ENCODE measurements around the gene FAM200A. TPM values are rescaled to one million over a fixed set of nuclear protein-coding genes. Genes with fewer than 3 reads are reported as not detected.

The FAM200A gene
- total RNA-seq, 4 donors from 2014 or later, result 1.3 to 22.6 (median 5.1) TPM

DNA sequence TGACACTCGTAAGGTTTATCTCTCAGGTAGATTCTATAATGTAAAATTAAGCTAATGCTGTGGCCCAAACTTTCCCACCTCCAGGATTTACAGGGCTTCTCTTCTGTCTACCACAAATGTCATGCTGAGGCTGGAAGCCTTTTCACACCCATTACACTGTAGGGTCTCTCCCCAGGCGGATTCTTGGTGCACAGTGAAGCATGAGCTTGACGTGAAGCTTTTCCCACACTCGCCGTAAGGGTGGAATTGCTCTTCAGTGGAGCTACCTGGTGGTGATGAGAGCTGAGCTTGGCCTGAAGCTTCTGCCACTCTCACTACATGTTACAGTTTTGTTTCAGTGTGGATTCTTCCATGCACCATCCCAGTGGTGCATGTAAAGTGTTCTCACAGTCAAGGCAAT is 11.4 kb downstream of the FAM200A start:
- no peak overlapping the region for H3K27ac ChIP-seq
- H3K36me3 ChIP-seq, result no peaks in the 10 kb centered on the region
- H3K4me3 ChIP-seq, result no peak overlapping the region
- H3K9me3 ChIP-seq, result peaks cover 0 to 7% of the 10 kb centered on the region in 2 donors
- no peaks in the 10 kb centered on the region for H3K4me1 ChIP-seq
- DNase-seq, result no peak
- intact Hi-C loops (cut with DNase I; ENCODE audit: low total_unique reads), result no loop called here
- TF ChIP-seq, protein P1, sequence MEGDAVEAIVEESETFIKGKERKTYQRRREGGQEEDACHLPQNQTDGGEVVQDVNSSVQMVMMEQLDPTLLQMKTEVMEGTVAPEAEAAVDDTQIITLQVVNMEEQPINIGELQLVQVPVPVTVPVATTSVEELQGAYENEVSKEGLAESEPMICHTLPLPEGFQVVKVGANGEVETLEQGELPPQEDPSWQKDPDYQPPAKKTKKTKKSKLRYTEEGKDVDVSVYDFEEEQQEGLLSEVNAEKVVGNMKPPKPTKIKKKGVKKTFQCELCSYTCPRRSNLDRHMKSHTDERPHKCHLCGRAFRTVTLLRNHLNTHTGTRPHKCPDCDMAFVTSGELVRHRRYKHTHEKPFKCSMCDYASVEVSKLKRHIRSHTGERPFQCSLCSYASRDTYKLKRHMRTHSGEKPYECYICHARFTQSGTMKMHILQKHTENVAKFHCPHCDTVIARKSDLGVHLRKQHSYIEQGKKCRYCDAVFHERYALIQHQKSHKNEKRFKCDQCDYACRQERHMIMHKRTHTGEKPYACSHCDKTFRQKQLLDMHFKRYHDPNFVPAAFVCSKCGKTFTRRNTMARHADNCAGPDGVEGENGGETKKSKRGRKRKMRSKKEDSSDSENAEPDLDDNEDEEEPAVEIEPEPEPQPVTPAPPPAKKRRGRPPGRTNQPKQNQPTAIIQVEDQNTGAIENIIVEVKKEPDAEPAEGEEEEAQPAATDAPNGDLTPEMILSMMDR (IDR thresholded peaks at IDR 0.05), result no peak
- TF ChIP-seq POLR2A (IDR thresholded peaks at IDR 0.05), result no peak
- no peaks in the 10 kb centered on the region for H3K27me3 ChIP-seq

DNA sequence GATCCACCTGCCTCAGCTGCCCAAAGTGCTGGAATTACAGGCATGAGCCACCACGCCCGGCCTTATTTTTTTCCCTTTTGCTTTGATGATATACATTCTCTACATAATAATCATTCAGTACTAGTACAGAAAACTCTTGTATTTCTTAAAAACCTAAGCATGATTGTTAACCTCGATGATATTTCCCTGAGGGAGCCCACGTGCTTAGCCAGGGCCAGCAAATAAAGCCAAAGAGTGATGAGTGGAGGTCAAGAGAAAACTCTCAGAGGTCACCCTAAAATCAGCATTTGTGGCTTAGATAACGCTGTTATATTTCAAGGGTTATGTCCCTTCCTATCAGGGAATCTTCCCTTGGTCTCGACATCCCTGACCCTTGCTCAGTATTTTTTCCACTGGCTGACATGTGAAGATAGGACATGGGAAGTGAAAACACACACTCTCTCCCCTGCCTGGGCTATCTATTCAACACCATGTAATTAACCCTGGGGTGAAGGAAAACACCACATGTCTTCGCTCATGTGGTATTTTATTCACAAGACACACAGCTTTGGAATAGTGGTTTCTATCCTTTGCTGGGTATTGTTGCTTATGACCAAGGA is 12.6 kb downstream of the FAM200A start:
- no peak overlapping the region for H3K4me3 ChIP-seq
- H3K27me3 ChIP-seq, result no peaks in the 10 kb centered on the region
- TF ChIP-seq, protein P1 (IDR thresholded peaks at IDR 0.05), result no peak
- no peak for TF ChIP-seq POLR2A (IDR thresholded peaks at IDR 0.05)
- intact Hi-C loops (cut with DNase I; ENCODE audit: low total_unique reads), result no loop called here
- DNase-seq, result no peak
- H3K36me3 ChIP-seq, result no peaks in the 10 kb centered on the region
- no peaks in the 10 kb centered on the region for H3K4me1 ChIP-seq
- H3K9me3 ChIP-seq, result peaks cover 0 to 7% of the 10 kb centered on the region in 2 donors
- no peak overlapping the region for H3K27ac ChIP-seq

DNA sequence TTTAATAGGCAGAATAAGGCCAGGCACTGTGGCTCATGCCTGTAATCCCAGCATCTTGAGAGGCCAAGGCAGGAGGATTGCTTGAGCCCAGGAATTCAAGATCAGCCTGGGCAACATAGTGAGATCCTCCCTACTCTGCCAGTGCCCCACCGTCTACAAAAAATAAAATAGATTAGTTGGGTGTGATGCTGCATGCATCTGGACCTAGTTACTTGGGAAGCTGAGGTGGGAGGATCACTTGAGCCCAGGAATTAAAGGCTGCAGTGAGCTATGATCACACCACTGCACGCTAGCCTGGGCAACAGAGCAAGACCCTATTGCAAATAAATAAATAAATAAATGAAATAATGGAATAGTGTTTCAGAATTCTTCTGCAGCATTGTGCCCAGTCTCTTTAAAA is 16.2 kb downstream of the FAM200A start:
- Histone ChIP-seq H3K27me3 (no peaks in the 10 kb centered on the region), H3K9me3 (peaks cover 3 to 24% of the 10 kb centered on the region in 2 donors), H3K36me3 (no peaks in the 10 kb centered on the region), H3K4me3 (no peak overlapping the region), H3K4me1 (no peaks in the 10 kb centered on the region), H3K27ac (no peak overlapping the region)
- TF ChIP-seq POLR2A (IDR thresholded peaks at IDR 0.05), result no peak
- TF ChIP-seq, protein P1 (IDR thresholded peaks at IDR 0.05), result no peak
- intact Hi-C loops (cut with DNase I; ENCODE audit: low total_unique reads), result no loop called here
- no peak for DNase-seq

DNA sequence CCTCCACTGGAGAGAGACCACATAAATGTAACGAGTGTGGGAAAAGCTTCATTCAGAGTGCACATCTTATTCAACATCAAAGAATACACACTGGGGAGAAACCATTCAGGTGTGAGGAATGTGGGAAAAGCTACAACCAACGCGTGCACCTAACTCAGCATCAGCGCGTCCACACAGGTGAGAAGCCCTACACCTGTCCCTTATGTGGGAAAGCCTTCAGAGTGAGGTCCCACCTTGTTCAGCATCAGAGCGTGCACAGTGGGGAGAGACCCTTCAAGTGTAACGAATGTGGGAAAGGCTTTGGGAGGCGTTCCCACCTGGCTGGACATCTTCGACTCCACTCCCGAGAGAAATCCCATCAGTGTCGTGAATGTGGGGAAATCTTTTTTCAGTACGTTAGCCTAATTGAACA is 20.6 kb downstream of the FAM200A start:
- H3K27me3 ChIP-seq, result no peaks in the 10 kb centered on the region
- TF ChIP-seq, protein P1 (IDR thresholded peaks at IDR 0.05), result no peak
- TF ChIP-seq POLR2A (IDR thresholded peaks at IDR 0.05), result no peak
- peaks cover 3 to 24% of the 10 kb centered on the region in 2 donors for H3K9me3 ChIP-seq
- no peaks in the 10 kb centered on the region for H3K4me1 ChIP-seq
- H3K4me3 ChIP-seq, result no peak overlapping the region
- intact Hi-C loops (cut with DNase I; ENCODE audit: low total_unique reads), result no loop called here
- H3K36me3 ChIP-seq, result peaks cover 0 to 4% of the 10 kb centered on the region in 2 donors
- H3K27ac ChIP-seq, result no peak overlapping the region
- DNase-seq, result no peak

DNA sequence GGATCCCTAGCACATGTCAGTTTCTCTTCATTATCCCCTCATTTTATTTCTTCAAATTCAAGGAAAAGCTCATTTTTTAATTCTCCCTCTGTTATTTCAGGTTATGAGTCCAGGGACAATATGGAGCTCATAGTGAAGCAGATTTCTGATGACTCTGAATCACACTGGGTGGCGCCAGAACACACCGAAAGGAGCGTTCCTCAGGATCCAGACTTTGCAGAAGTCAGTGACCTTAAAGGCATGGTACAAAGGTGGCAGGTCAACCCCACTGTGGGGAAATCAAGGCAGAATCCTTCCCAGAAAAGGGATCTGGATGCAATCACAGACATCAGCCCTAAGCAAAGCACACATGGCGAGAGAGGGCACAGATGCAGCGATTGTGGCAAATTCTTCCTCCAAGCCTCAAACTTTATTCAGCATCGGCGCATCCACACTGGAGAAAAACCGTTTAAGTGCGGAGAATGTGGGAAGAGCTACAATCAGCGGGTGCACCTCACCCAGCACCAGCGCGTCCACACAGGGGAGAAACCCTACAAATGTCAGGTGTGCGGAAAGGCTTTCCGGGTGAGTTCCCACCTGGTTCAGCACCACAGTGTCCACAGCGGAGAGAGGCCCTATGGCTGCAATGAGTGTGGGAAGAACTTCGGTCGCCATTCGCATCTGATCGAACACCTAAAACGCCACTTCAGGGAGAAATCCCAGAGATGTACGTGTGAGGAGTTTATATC is 26.0 kb downstream of the FAM200A start:
- TF ChIP-seq, protein P1 (IDR thresholded peaks at IDR 0.05), result no peak
- no peak for TF ChIP-seq POLR2A (IDR thresholded peaks at IDR 0.05)
- H3K4me1 ChIP-seq, result no peaks in the 10 kb centered on the region
- DNase-seq, result no peak
- no peak overlapping the region for H3K27ac ChIP-seq
- no peak overlapping the region for H3K4me3 ChIP-seq
- peaks cover 0 to 4% of the 10 kb centered on the region in 2 donors for H3K36me3 ChIP-seq
- intact Hi-C loops (cut with DNase I; ENCODE audit: low total_unique reads), result no loop called here
- H3K27me3 ChIP-seq, result no peaks in the 10 kb centered on the region
- H3K9me3 ChIP-seq, result peaks cover 0 to 8% of the 10 kb centered on the region in 2 donors

All from uterus (tissue), 4 donors.